IMR-90 (cell line): ENCODE data around the gene ELAC1. TPM values are rescaled to one million over a fixed set of nuclear protein-coding genes. Genes with fewer than 3 reads are reported as not detected.

Experiments used
- ATAC-seq: fragments of 200-7000 bp; cut with Tn5 transposase; 2 replicates; pipeline ENCODE4 v1.9.1; 2020; ENCODE audit warnings: low read depth, mild to moderate bottlenecking, moderate library complexity
- BruUV-seq: library from RNA; stranded (reverse); fragments of 400-500 nt; replicated peaks from 2 replicates; lab custom pipeline; 2021; lab: Mats Ljungman, UMichigan
- CTCF ChIA-PET: fragments of 300-600 bp; formaldehyde crosslinking; extraction: SDS; loops from one replicate; lab custom pipeline; 2021; ENCODE audit warnings: antibody characterized with exemption; lab: Yijun Ruan, JAX
- POLR2A ChIA-PET: fragments of 300-600 bp; sonication (Branson Sonifier 250); formaldehyde crosslinking; loops from one replicate; lab custom pipeline; 2022; ENCODE audit warnings: antibody characterized with exemption; ENCODE audit not compliant: unreplicated experiment; lab: Charles Lee
- DNase-seq: peaks from one replicate; pipeline ENCODE4 v3.0.0; 2013
- H2AFZ ChIP-seq: replicated peaks from 2 replicates; pipeline ENCODE3; 2013; ENCODE audit warnings: low read length, mild to moderate bottlenecking; ENCODE audit not compliant: poor library complexity
- H2AK5ac ChIP-seq: 2 replicates; pipeline ENCODE4 v1.6.1; 2013; ENCODE audit warnings: low read depth, low read length, inconsistent platforms
- H2AK9ac ChIP-seq: replicated peaks from 2 replicates; pipeline ENCODE3; 2013; ENCODE audit warnings: mild to moderate bottlenecking, low read depth, low read length, moderate library complexity; ENCODE audit not compliant: poor library complexity
- H2BK120ac ChIP-seq: 2 replicates; pipeline ENCODE4 v1.6.1; 2013; ENCODE audit warnings: low read depth, low read length, inconsistent platforms
- H2BK15ac ChIP-seq: 3 replicates; pipeline ENCODE4 v1.6.1; 2013; ENCODE audit warnings: low read depth, low read length, inconsistent platforms
- H2BK20ac ChIP-seq: 2 replicates; pipeline ENCODE4 v1.6.1; 2013; ENCODE audit warnings: low read depth, mild to moderate bottlenecking, inconsistent platforms, low read length, moderate library complexity
- H2BK5ac ChIP-seq: 2 replicates; pipeline ENCODE4 v1.6.1; 2013; ENCODE audit warnings: mild to moderate bottlenecking, low read depth, low read length, inconsistent platforms; ENCODE audit not compliant: poor library complexity, severe bottlenecking
- H3K14ac ChIP-seq: replicated peaks from 2 replicates; pipeline ENCODE4 v1.6.1; 2013; ENCODE audit warnings: low read depth, low read length, inconsistent platforms
- H3K18ac ChIP-seq: 2 replicates; pipeline ENCODE4 v1.6.1; 2013; ENCODE audit warnings: low read depth, low read length, control low read depth
- H3K23ac ChIP-seq: 2 replicates; pipeline ENCODE4 v1.6.1; 2013; ENCODE audit warnings: low read depth, low read length, inconsistent platforms
- H3K27ac ChIP-seq: 2 replicates; pipeline ENCODE4 v1.5.1; 2013; ENCODE audit warnings: mild to moderate bottlenecking, control low read depth, low read length; ENCODE audit not compliant: insufficient read depth
- H3K27me3 ChIP-seq: 2 replicates; pipeline ENCODE4 v1.6.1; 2013; ENCODE audit warnings: low read length; ENCODE audit not compliant: control insufficient read depth, insufficient read depth
- H3K36me3 ChIP-seq: 2 replicates; pipeline ENCODE4 v1.6.1; 2013; ENCODE audit warnings: low read length, mixed read lengths; ENCODE audit not compliant: control insufficient read depth, insufficient read depth
- H3K4ac ChIP-seq: 2 replicates; pipeline ENCODE4 v1.6.1; 2013; ENCODE audit warnings: low read depth, low read length, inconsistent platforms
- H3K4me1 ChIP-seq: 2 replicates; pipeline ENCODE4 v1.6.1; 2013; ENCODE audit warnings: low read length, mixed read lengths; ENCODE audit not compliant: control insufficient read depth, insufficient read depth
- H3K4me2 ChIP-seq: 2 replicates; pipeline ENCODE4 v1.6.1; 2013; ENCODE audit warnings: low read depth, mild to moderate bottlenecking, control low read depth, low read length, moderate library complexity
- H3K4me3 ChIP-seq: 2 replicates; pipeline ENCODE4 v1.5.1; 2013; ENCODE audit warnings: low read depth, mild to moderate bottlenecking, control low read depth, low read length, moderate library complexity; ENCODE audit not compliant: insufficient read depth
- H3K56ac ChIP-seq: 2 replicates; pipeline ENCODE4 v1.6.1; 2013; ENCODE audit warnings: low read length, inconsistent platforms; ENCODE audit not compliant: insufficient read depth; ENCODE audit errors: extremely low read depth
- H3K79me1 ChIP-seq, 2 experiments: 2 replicates each; pipeline ENCODE4 v1.6.1; 2013; ENCODE audit warnings: low read length in 2 of 2, inconsistent platforms in 1 of 2, low read depth in 1 of 2
- H3K9ac ChIP-seq: 2 replicates; pipeline ENCODE4 v1.6.1; 2013; ENCODE audit warnings: low read depth, low read length, control low read depth
- H3K9me1 ChIP-seq: 2 replicates; pipeline ENCODE4 v1.6.1; 2013; ENCODE audit warnings: low read length, inconsistent platforms; ENCODE audit not compliant: insufficient read depth
- H3K9me3 ChIP-seq: 2 replicates; pipeline ENCODE4 v1.6.1; 2013; ENCODE audit warnings: low read length; ENCODE audit not compliant: control insufficient read depth, insufficient read depth
- H4K20me1 ChIP-seq: 2 replicates; pipeline ENCODE4 v1.6.1; 2013; ENCODE audit warnings: low read length, inconsistent platforms; ENCODE audit not compliant: insufficient read depth
- H4K5ac ChIP-seq: 2 replicates; pipeline ENCODE4 v1.6.1; 2013; ENCODE audit warnings: mild to moderate bottlenecking, low read depth, low read length, control low read depth
- H4K8ac ChIP-seq, 2 experiments: 2 replicates each; pipeline ENCODE4 v1.6.1; 2013; ENCODE audit warnings: low read depth in 2 of 2, low read length in 2 of 2, control low read depth in 1 of 2, inconsistent platforms in 1 of 2
- H4K91ac ChIP-seq: 2 replicates; pipeline ENCODE4 v1.6.1; 2013; ENCODE audit warnings: low read depth, low read length, inconsistent platforms; ENCODE audit not compliant: insufficient read depth
- CEBPB ChIP-seq: IDR thresholded peaks from 2 replicates; pipeline ENCODE4 v1.6.1; 2012; ENCODE audit warnings: low read depth, low read length, improper control_type of control experiment
- CHD1 ChIP-seq: IDR thresholded peaks from 2 replicates; pipeline ENCODE4 v1.6.1; 2012; ENCODE audit warnings: low read depth, low read length, improper control_type of control experiment
- RCOR1 ChIP-seq: IDR thresholded peaks from 2 replicates; pipeline ENCODE4 v1.6.1; 2012; ENCODE audit warnings: mild to moderate bottlenecking, low read length, improper control_type of control experiment; ENCODE audit not compliant: insufficient replicate concordance
- RFX5 ChIP-seq: IDR thresholded peaks from 2 replicates; pipeline ENCODE4 v1.8.0; 2012; ENCODE audit warnings: low read depth, mild to moderate bottlenecking, low read length, moderate library complexity
- SMC3 ChIP-seq: fragments of 150-350 bp; IDR thresholded peaks from 2 replicates; pipeline ENCODE4 v1.6.1; 2016; ENCODE audit warnings: low read depth, mild to moderate bottlenecking, antibody characterized with exemption, low read length, moderate library complexity
- WGBS, 2 experiments: methylation state at CpG; one replicate each; pipeline versions ENCODE4 v1.1.5 to v1.1.7; 2013; ENCODE audit warnings: missing lambda C conversion rate in 2 of 2; ENCODE audit not compliant: insufficient read length in 1 of 2; ENCODE audit errors: extremely low coverage in 2 of 2; 5-methylcytosine and 5-hydroxymethylcytosine counted together
- dilution Hi-C: fragments of 300-500 bp; cut with HindIII; formaldehyde crosslinking; loops from one replicate; pipeline ENCODE4 v1.14.3; 2018; ENCODE audit warnings: low sequenced_read_pairs; ENCODE audit not compliant: unreplicated experiment
- in situ Hi-C: fragments of 300-500 bp; cut with MboI; formaldehyde crosslinking; loops from 3 replicates; pipeline ENCODE4 v1.14.3; 2019; ENCODE audit warnings: low sequenced_read_pairs, inconsistent platforms, mixed read lengths
- intact Hi-C: fragments of 100-400 bp; cut with micrococcal nuclease; formaldehyde crosslinking; loops from 2 replicates; pipeline ENCODE4 v1.10.0; 2022
- polyA plus RNA-seq, 3 experiments: library from polyadenylated mRNA; depleted of rRNA; stranded (reverse); fragments of >200 nt; gene quantifications; 2 replicates each; pipeline ENCODE4 v1.2.3, GENCODE V29; 2012; ENCODE audit warnings: low replicate concordance in 1 of 3
- total RNA-seq: library from RNA; depleted of rRNA; stranded (reverse); fragments of >200 nt; gene quantifications from 2 replicates; pipeline ENCODE4 v1.2.3, GENCODE V29; 2012

The ELAC1 gene
- total and polyA plus RNA-seq, 2 of the 4 experiments (the other 2 are of a cell fraction) = 5.2 to 8.4 TPM

GRCh38 chr18:50992351-50992762, 24.5 kb downstream of the ELAC1 start:
- in situ Hi-C loops = no loop called here
- Histone ChIP-seq H2BK120ac (no peak overlapping the region), H3K36me3 (no peaks in the 10 kb centered on the region), H3K4me2 (no peak overlapping the region), H3K56ac (no peak overlapping the region), H3K4me1 (no peaks in the 10 kb centered on the region; the same call in 1 of the 2 replicates), H2BK20ac (no peak overlapping the region), H3K9me3 (no peaks in the 10 kb centered on the region), H2AK5ac (no peak overlapping the region), H3K79me1 (no peaks in the 10 kb centered on the region; a peak in 1 of 4 replicates), H3K9me1 (no peaks in the 10 kb centered on the region), H3K4me3 (no peak overlapping the region), H3K14ac (no peak overlapping the region), H3K23ac (no peak overlapping the region), H3K9ac (no peak overlapping the region), H4K91ac (no peak overlapping the region), H4K20me1 (no peaks in the 10 kb centered on the region), H4K8ac (no peak overlapping the region), H3K4ac (no peak overlapping the region), H3K27me3 (no peaks in the 10 kb centered on the region), H2AK9ac (no peak overlapping the region), H4K5ac (no peak overlapping the region), H2AFZ (no peak overlapping the region), H3K18ac (no peak overlapping the region), H3K27ac (no peak overlapping the region), H2BK5ac (no peak overlapping the region), H2BK15ac (no peak overlapping the region)
- ChIA-PET CTCF (no interaction called here), POLR2A (no interaction called here)
- no TSS peak for BruUV-seq
- TF ChIP-seq RFX5 (no peak), SMC3 (no peak), RCOR1 (no peak), CHD1 (no peak), CEBPB (no peak)
- peak; percentile 77 for ATAC-seq
- intact Hi-C loops = no loop called here
- WGBS, 2 experiments = 17% methylated on average over 1 of the region's 3 CpGs; no CpG with 5 or more reads in 1 of the 2 experiments
- dilution Hi-C loops = no loop called here
- peak; percentile 46 for DNase-seq
